Stimulated activated CD8-positive, alpha-beta memory T cell treated with anti-CD3 and anti-CD28 coated beads, Interleukin-15, amount 100 ng/mL, for 24 hours (primary cell): Measurements from ENCODE around the gene S100A13.
"Not testable (repeated sequence)": the region's sequence is repeated elsewhere in the genome, so short reads cannot be mapped to it uniquely, and the experiment has no call there.

Experiments
- DNase-seq: peaks from one replicate; pipeline ENCODE4 v3.0.0-alpha.2; 2020; ENCODE audit warnings: low read depth

The S100A13 gene

GRCh38 chr1:153602749-153603148, 24.6 kb downstream of the S100A13 start:
- DNase-seq, result no peak

- no peak for DNase-seq
Measured at GRCh38 chr1:153599847-153600246, 27.5 kb downstream of the S100A13 start.

GRCh38 chr1:153598309-153599172, 28.8 kb downstream of the S100A13 start:
- DNase-seq, result no peak

GRCh38 chr1:153597206-153597605, 30.1 kb downstream of the S100A13 start:
- no peak for DNase-seq

- no peak for DNase-seq
Measured at GRCh38 chr1:153592748-153593147, 34.6 kb downstream of the S100A13 start.

- no peak for DNase-seq
Measured at GRCh38 chr1:153588482-153588881, 38.8 kb downstream of the S100A13 start.

- DNase-seq, result not testable (repeated sequence)
Measured at GRCh38 chr1:153588033-153588432, 39.3 kb downstream of the S100A13 start.

- no peak for DNase-seq
Measured at GRCh38 chr1:153587314-153587713, 40.0 kb downstream of the S100A13 start.

GRCh38 chr1:153586347-153586746, 41.0 kb downstream of the S100A13 start:
- no peak for DNase-seq

- no peak for DNase-seq
Measured at GRCh38 chr1:153585006-153585405, 42.3 kb downstream of the S100A13 start.

GRCh38 chr1:153583976-153584375, 43.3 kb downstream of the S100A13 start:
- no peak for DNase-seq

- not testable (repeated sequence) for DNase-seq
Measured at GRCh38 chr1:153583514-153583913, 43.8 kb downstream of the S100A13 start.

GRCh38 chr1:153582836-153583235, 44.5 kb downstream of the S100A13 start:
- DNase-seq, result not testable (repeated sequence)

GRCh38 chr1:153578936-153579335, 48.4 kb downstream of the S100A13 start:
- DNase-seq, result no peak

GRCh38 chr1:153578490-153578889, 48.8 kb downstream of the S100A13 start:
- no peak for DNase-seq

- DNase-seq, result no peak
Measured at GRCh38 chr1:153577624-153578051, 49.7 kb downstream of the S100A13 start.

GRCh38 chr1:153577138-153577537, 50.2 kb downstream of the S100A13 start:
- no peak for DNase-seq

- DNase-seq, result not testable (repeated sequence)
Measured at GRCh38 chr1:153575497-153575896, 51.8 kb downstream of the S100A13 start.

GRCh38 chr1:153575081-153575491, 52.2 kb downstream of the S100A13 start:
- DNase-seq, result not testable (repeated sequence)

- no peak for DNase-seq
Measured at GRCh38 chr1:153573351-153573750, 54.0 kb downstream of the S100A13 start.

GRCh38 chr1:153572569-153573015, 54.7 kb downstream of the S100A13 start:
- no peak for DNase-seq

- no peak for DNase-seq
Measured at GRCh38 chr1:153571706-153572105, 55.6 kb downstream of the S100A13 start.

GRCh38 chr1:153570874-153571273, 56.4 kb downstream of the S100A13 start:
- no peak for DNase-seq

- no peak for DNase-seq
Measured at GRCh38 chr1:153569465-153569864, 57.8 kb downstream of the S100A13 start.
